COLO829 (cell line): ENCODE measurements around the gene LRRC8E.
A peak's percentile ranks its signal among the peaks of the same experiment; 100 is the strongest.

Experiments used
- DNase-seq: peaks from one replicate; pipeline ENCODE4 v3.0.0; 2012; ENCODE audit warnings: low spot score

Gene LRRC8E

GRCh38 chr19:7932276-7932929 lies 44.1 kb downstream of the LRRC8E start:
- DNase-seq, result no peak

GRCh38 chr19:7932930-7933300 lies 44.6 kb downstream of the LRRC8E start:
- no peak for DNase-seq

GRCh38 chr19:7933411-7933810 lies 45.1 kb downstream of the LRRC8E start:
- DNase-seq, result no peak

GRCh38 chr19:7933828-7934725 lies 45.8 kb downstream of the LRRC8E start:
- no peak for DNase-seq

GRCh38 chr19:7934766-7935165 lies 46.5 kb downstream of the LRRC8E start:
- no peak for DNase-seq

GRCh38 chr19:7940841-7941240 lies 52.5 kb downstream of the LRRC8E start:
- no peak for DNase-seq

- no peak for DNase-seq
Measured at GRCh38 chr19:7941895-7942596, 53.7 kb downstream of the LRRC8E start.

- no peak for DNase-seq
Measured at GRCh38 chr19:7942981-7943443, 54.7 kb downstream of the LRRC8E start.

GRCh38 chr19:7943444-7944176 lies 55.3 kb downstream of the LRRC8E start, which contains the start of gene TIMM44:
Gene TIMM44 (minus strand): TSS chr19:7943666. CDS start chr19:7943651, 15 bp downstream.
- DNase-seq, result peak; percentile 95

GRCh38 chr19:7944177-7944761 lies 56.0 kb downstream of the LRRC8E start:
- DNase-seq, result peak; percentile 88

- no peak for DNase-seq
Measured at GRCh38 chr19:7947939-7948338, 59.6 kb downstream of the LRRC8E start.
